NCI-H2081 treated with DMSO at 0.1 percent for 48 hours (cell line): Measurements from ENCODE around the gene MAGEL2.
"Not testable (repeated sequence)": the region's sequence is repeated elsewhere in the genome, so short reads cannot be mapped to it uniquely, and the experiment has no call there.

Source experiments
- DNase-seq: peaks from one replicate; lab custom pipeline; 2025; lab: John Stamatoyannopoulos, UW

The MAGEL2 gene

DNA sequence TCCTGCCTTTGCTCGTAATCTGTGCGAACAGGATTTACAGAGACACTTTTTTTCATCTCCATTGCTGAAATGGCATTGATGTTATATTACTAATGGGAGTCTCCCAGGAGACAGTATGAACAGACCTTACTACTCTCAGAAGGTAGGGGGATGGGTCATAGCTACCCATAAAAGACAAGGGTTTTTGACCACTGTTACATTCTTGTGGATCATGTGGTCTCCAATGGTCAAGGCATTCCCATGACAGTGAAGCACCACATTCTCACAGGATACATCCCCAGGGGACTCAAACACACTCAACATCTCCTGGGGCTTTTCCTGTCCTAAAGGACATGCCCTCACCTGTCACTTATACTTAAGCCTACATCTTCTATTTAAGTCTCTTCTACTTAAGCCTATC is 41.4 kb downstream of the MAGEL2 start:
- no peak for DNase-seq

DNA sequence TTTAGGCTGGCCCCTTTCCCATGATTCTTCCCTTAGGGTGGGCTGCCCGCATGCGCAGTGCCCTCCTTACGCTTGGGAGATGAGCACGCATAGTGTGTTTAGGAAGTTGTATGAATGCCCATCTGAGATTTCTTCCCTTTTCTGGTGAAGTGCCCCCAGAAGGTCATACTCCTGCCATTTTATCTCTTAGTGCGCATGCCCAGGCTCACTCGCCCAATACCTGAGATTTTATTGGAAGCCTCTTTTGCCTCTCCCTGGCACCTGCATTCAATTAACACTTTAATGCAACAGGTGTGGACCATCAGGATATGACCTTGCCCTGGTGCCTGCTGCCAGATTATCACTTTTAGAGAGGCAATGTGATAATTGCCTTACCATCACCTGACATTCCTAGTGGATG is 45.5 kb downstream of the MAGEL2 start:
- no peak for DNase-seq

DNA sequence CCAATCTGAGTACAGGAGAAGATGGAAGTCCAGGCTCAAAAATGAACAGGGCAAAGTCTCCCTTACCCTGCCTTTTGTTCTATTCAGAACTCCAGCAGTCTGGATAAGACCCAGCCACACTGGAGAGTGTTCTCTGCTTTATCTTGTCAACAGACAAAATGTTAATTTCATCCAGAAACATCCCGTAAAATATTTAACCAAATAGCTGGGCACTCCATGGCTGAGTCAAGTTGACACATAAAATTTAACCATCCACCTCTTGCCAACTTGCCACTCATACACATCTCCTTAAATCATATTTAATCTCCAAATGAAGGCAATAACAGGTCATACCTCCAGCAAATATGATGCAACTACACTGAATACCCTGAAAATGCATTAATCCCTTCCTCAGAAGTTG is 48.6 kb downstream of the MAGEL2 start:
- DNase-seq, result no peak

DNA sequence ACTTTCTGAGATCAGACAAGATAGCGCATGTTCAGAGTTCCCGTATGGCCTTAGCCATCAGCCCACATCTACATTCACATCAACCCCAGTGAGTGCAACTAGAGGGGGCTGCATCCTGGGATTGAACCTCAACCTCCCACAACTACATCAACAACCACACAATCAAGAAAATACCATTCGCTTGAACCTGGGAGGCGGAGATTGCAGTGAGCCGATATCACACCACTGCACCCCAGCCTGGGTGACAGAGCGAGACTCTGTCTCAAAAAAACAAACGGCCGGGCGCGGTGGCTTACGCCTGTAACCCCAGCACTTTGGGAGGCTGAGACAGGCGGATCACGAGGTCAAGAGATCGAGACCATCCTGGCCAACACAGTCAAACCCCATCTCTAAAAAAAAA is 50.4 kb downstream of the MAGEL2 start:
- not testable (repeated sequence) for DNase-seq

DNA sequence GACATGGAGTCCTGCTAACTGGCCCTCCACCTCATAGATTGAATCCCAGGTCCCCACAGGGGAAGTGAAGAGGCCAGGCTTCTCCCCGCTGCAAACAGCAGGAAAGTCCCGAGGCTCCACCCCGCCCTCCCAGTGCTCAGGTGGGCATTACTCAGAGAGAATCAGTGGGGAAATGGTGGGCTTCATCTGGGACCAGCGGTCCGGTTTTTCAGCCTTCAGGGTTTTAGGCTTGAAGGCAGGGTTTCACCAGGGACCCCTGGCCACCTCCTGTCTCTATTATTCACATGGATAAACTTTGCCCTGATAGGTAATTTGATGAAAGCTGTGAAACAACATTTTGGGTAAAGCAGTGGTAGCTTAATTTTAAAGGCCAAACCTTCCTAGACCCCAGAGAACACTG is 50.9 kb downstream of the MAGEL2 start:
- DNase-seq, result no peak

DNA sequence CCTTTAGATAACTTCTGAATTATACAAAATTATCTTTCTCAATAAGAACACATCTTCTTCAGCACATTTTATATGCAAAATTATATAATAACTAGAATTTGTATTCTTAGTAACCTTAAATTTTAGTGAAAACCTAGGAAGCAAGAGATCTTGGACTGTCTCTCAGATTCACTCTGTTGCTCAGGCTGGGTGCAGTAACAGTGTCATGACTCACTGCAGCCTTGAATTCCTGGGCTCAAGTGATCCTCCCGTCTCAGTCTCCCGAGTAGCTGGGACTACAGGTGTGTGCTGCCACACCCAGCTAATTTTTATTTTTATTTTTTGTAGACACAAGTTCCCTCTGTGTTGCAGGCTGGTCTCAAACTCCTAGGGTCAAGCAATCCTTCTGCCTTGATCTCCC is 52.3 kb downstream of the MAGEL2 start:
- no peak for DNase-seq

DNA sequence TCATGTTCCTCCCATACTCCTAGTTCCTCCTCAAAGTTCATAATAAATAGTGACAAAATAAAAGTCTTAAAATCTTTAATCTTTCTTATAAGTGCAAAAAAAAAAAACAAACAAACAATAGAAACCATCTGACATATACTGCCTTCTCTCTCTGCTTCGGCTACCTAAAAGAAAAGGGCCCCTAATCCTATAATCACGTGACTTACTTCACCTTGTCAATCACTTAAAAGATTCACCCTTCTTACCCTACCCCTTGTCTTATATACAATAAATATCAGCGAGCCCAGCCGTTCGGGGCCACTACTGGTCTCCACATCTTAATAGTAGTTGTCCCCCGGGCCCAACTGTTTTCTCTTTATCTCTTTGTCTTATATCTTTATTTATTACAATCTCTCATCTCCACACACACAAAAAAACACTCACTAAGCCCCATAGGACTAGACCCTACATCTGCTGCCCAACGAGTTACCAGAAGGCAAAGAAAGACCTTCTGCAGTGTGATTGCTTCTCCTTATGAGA is 53.4 kb downstream of the MAGEL2 start:
- no peak for DNase-seq
